GM19193 (cell line): ENCODE measurements around the gene POU4F3.

Source experiments
- POLR2A ChIP-seq: IDR thresholded peaks from 4 replicates; pipeline ENCODE4 v1.6.1; 2011; ENCODE audit not compliant: insufficient read depth, insufficient read length; ENCODE audit errors: extremely low read depth

The POU4F3 gene

GRCh38 chr5:146363161-146363874 lies 24.7 kb downstream of the POU4F3 start:
- no peak for TF ChIP-seq POLR2A

- TF ChIP-seq POLR2A = no peak
These were observed 27.0 kb downstream of the POU4F3 start for GRCh38 chr5:146365618-146366017.

GRCh38 chr5:146366904-146367303 lies 28.3 kb downstream of the POU4F3 start:
- TF ChIP-seq POLR2A = no peak

- TF ChIP-seq POLR2A = no peak
These were observed 29.5 kb downstream of the POU4F3 start for GRCh38 chr5:146368137-146368536.

- TF ChIP-seq POLR2A = no peak
These were observed 31.1 kb downstream of the POU4F3 start for GRCh38 chr5:146369691-146370090.

- TF ChIP-seq POLR2A = no peak
These were observed 38.2 kb downstream of the POU4F3 start for GRCh38 chr5:146376821-146377220.

GRCh38 chr5:146378986-146379385 lies 40.3 kb downstream of the POU4F3 start:
- TF ChIP-seq POLR2A = no peak

GRCh38 chr5:146380714-146381113 lies 42.1 kb downstream of the POU4F3 start:
- TF ChIP-seq POLR2A = no peak

- TF ChIP-seq POLR2A = no peak
These were observed 49.7 kb downstream of the POU4F3 start for GRCh38 chr5:146388386-146388785.

GRCh38 chr5:146390469-146390868 lies 51.8 kb downstream of the POU4F3 start:
- TF ChIP-seq POLR2A = no peak
